IMR-90 (cell line): ENCODE data around the gene FANCD2OS. TPM values are rescaled to one million over a fixed set of nuclear protein-coding genes. Genes with fewer than 3 reads are reported as not detected.

ENCODE experiments used
- ATAC-seq: fragments of 200-7000 bp; cut with Tn5 transposase; 2 replicates; pipeline ENCODE4 v1.9.1; 2020; ENCODE audit warnings: low read depth, mild to moderate bottlenecking, moderate library complexity
- BruUV-seq: library from RNA; stranded (reverse); fragments of 400-500 nt; replicated peaks from 2 replicates; lab custom pipeline; 2021; lab: Mats Ljungman, UMichigan
- CTCF ChIA-PET: fragments of 300-600 bp; formaldehyde crosslinking; extraction: SDS; loops from one replicate; lab custom pipeline; 2021; ENCODE audit warnings: antibody characterized with exemption; lab: Yijun Ruan, JAX
- POLR2A ChIA-PET: fragments of 300-600 bp; sonication (Branson Sonifier 250); formaldehyde crosslinking; loops from one replicate; lab custom pipeline; 2022; ENCODE audit warnings: antibody characterized with exemption; ENCODE audit not compliant: unreplicated experiment; lab: Charles Lee
- DNase-seq: peaks from one replicate; pipeline ENCODE4 v3.0.0; 2013
- H2AFZ ChIP-seq: replicated peaks from 2 replicates; pipeline ENCODE3; 2013; ENCODE audit warnings: low read length, mild to moderate bottlenecking; ENCODE audit not compliant: poor library complexity
- H2AK5ac ChIP-seq: 2 replicates; pipeline ENCODE4 v1.6.1; 2013; ENCODE audit warnings: low read depth, low read length, inconsistent platforms
- H2AK9ac ChIP-seq: replicated peaks from 2 replicates; pipeline ENCODE3; 2013; ENCODE audit warnings: mild to moderate bottlenecking, low read depth, low read length, moderate library complexity; ENCODE audit not compliant: poor library complexity
- H2BK120ac ChIP-seq: 2 replicates; pipeline ENCODE4 v1.6.1; 2013; ENCODE audit warnings: low read depth, low read length, inconsistent platforms
- H2BK15ac ChIP-seq: 3 replicates; pipeline ENCODE4 v1.6.1; 2013; ENCODE audit warnings: low read depth, low read length, inconsistent platforms
- H2BK20ac ChIP-seq: 2 replicates; pipeline ENCODE4 v1.6.1; 2013; ENCODE audit warnings: low read depth, mild to moderate bottlenecking, inconsistent platforms, low read length, moderate library complexity
- H2BK5ac ChIP-seq: 2 replicates; pipeline ENCODE4 v1.6.1; 2013; ENCODE audit warnings: mild to moderate bottlenecking, low read depth, low read length, inconsistent platforms; ENCODE audit not compliant: poor library complexity, severe bottlenecking
- H3K14ac ChIP-seq: replicated peaks from 2 replicates; pipeline ENCODE4 v1.6.1; 2013; ENCODE audit warnings: low read depth, low read length, inconsistent platforms
- H3K18ac ChIP-seq: 2 replicates; pipeline ENCODE4 v1.6.1; 2013; ENCODE audit warnings: low read depth, low read length, control low read depth
- H3K23ac ChIP-seq: 2 replicates; pipeline ENCODE4 v1.6.1; 2013; ENCODE audit warnings: low read depth, low read length, inconsistent platforms
- H3K27ac ChIP-seq: 2 replicates; pipeline ENCODE4 v1.5.1; 2013; ENCODE audit warnings: mild to moderate bottlenecking, control low read depth, low read length; ENCODE audit not compliant: insufficient read depth
- H3K27me3 ChIP-seq: 2 replicates; pipeline ENCODE4 v1.6.1; 2013; ENCODE audit warnings: low read length; ENCODE audit not compliant: control insufficient read depth, insufficient read depth
- H3K36me3 ChIP-seq: 2 replicates; pipeline ENCODE4 v1.6.1; 2013; ENCODE audit warnings: low read length, mixed read lengths; ENCODE audit not compliant: control insufficient read depth, insufficient read depth
- H3K4ac ChIP-seq: 2 replicates; pipeline ENCODE4 v1.6.1; 2013; ENCODE audit warnings: low read depth, low read length, inconsistent platforms
- H3K4me1 ChIP-seq: 2 replicates; pipeline ENCODE4 v1.6.1; 2013; ENCODE audit warnings: low read length, mixed read lengths; ENCODE audit not compliant: control insufficient read depth, insufficient read depth
- H3K4me2 ChIP-seq: 2 replicates; pipeline ENCODE4 v1.6.1; 2013; ENCODE audit warnings: low read depth, mild to moderate bottlenecking, control low read depth, low read length, moderate library complexity
- H3K4me3 ChIP-seq: 2 replicates; pipeline ENCODE4 v1.5.1; 2013; ENCODE audit warnings: low read depth, mild to moderate bottlenecking, control low read depth, low read length, moderate library complexity; ENCODE audit not compliant: insufficient read depth
- H3K56ac ChIP-seq: 2 replicates; pipeline ENCODE4 v1.6.1; 2013; ENCODE audit warnings: low read length, inconsistent platforms; ENCODE audit not compliant: insufficient read depth; ENCODE audit errors: extremely low read depth
- H3K79me1 ChIP-seq, 2 experiments: 2 replicates each; pipeline ENCODE4 v1.6.1; 2013; ENCODE audit warnings: low read length in 2 of 2, inconsistent platforms in 1 of 2, low read depth in 1 of 2
- H3K9ac ChIP-seq: 2 replicates; pipeline ENCODE4 v1.6.1; 2013; ENCODE audit warnings: low read depth, low read length, control low read depth
- H3K9me1 ChIP-seq: 2 replicates; pipeline ENCODE4 v1.6.1; 2013; ENCODE audit warnings: low read length, inconsistent platforms; ENCODE audit not compliant: insufficient read depth
- H3K9me3 ChIP-seq: 2 replicates; pipeline ENCODE4 v1.6.1; 2013; ENCODE audit warnings: low read length; ENCODE audit not compliant: control insufficient read depth, insufficient read depth
- H4K20me1 ChIP-seq: 2 replicates; pipeline ENCODE4 v1.6.1; 2013; ENCODE audit warnings: low read length, inconsistent platforms; ENCODE audit not compliant: insufficient read depth
- H4K5ac ChIP-seq: 2 replicates; pipeline ENCODE4 v1.6.1; 2013; ENCODE audit warnings: mild to moderate bottlenecking, low read depth, low read length, control low read depth
- H4K8ac ChIP-seq, 2 experiments: 2 replicates each; pipeline ENCODE4 v1.6.1; 2013; ENCODE audit warnings: low read depth in 2 of 2, low read length in 2 of 2, control low read depth in 1 of 2, inconsistent platforms in 1 of 2
- H4K91ac ChIP-seq: 2 replicates; pipeline ENCODE4 v1.6.1; 2013; ENCODE audit warnings: low read depth, low read length, inconsistent platforms; ENCODE audit not compliant: insufficient read depth
- BHLHE40 ChIP-seq: fragments of 150-350 bp; IDR thresholded peaks from 2 replicates; pipeline ENCODE4 v1.6.1; 2016; ENCODE audit warnings: mild to moderate bottlenecking, low read depth, low read length
- CEBPB ChIP-seq: IDR thresholded peaks from 2 replicates; pipeline ENCODE4 v1.6.1; 2012; ENCODE audit warnings: low read depth, low read length, improper control_type of control experiment
- CHD1 ChIP-seq: IDR thresholded peaks from 2 replicates; pipeline ENCODE4 v1.6.1; 2012; ENCODE audit warnings: low read depth, low read length, improper control_type of control experiment
- CTCF ChIP-seq: conservative IDR thresholded peaks from 2 replicates; pipeline ENCODE4 v1.5.1; 2012; ENCODE audit warnings: mild to moderate bottlenecking, low read depth, low read length, improper control_type of control experiment
- ELK1 ChIP-seq: fragments of 150-350 bp; IDR thresholded peaks from 2 replicates; pipeline ENCODE4 v1.6.1; 2016; ENCODE audit warnings: low read depth, mild to moderate bottlenecking, low read length, moderate library complexity, borderline replicate concordance
- MAFK ChIP-seq: IDR thresholded peaks from 2 replicates; pipeline ENCODE4 v1.6.1; 2012; ENCODE audit warnings: low read depth, low read length, improper control_type of control experiment
- MAZ ChIP-seq: IDR thresholded peaks from 2 replicates; pipeline ENCODE4 v1.6.1; 2012; ENCODE audit warnings: low read depth, mild to moderate bottlenecking, low read length, improper control_type of control experiment, moderate library complexity, borderline replicate concordance
- MXI1 ChIP-seq: IDR thresholded peaks from 2 replicates; pipeline ENCODE4 v1.6.1; 2012; ENCODE audit warnings: low read depth, mild to moderate bottlenecking, low read length, moderate library complexity, borderline replicate concordance
- NFE2L2 ChIP-seq: fragments of 150-350 bp; IDR thresholded peaks from 2 replicates; pipeline ENCODE4 v1.6.1; 2016; ENCODE audit warnings: low read depth, mild to moderate bottlenecking, low read length
- POLR2A ChIP-seq: IDR thresholded peaks from 2 replicates; pipeline ENCODE4 v1.6.1; 2012; ENCODE audit warnings: mild to moderate bottlenecking, low read depth, low read length
- RAD21 ChIP-seq: IDR thresholded peaks from 2 replicates; pipeline ENCODE4 v1.6.1; 2012; ENCODE audit warnings: low read length, improper control_type of control experiment
- RCOR1 ChIP-seq: IDR thresholded peaks from 2 replicates; pipeline ENCODE4 v1.6.1; 2012; ENCODE audit warnings: mild to moderate bottlenecking, low read length, improper control_type of control experiment; ENCODE audit not compliant: insufficient replicate concordance
- RFX5 ChIP-seq: IDR thresholded peaks from 2 replicates; pipeline ENCODE4 v1.8.0; 2012; ENCODE audit warnings: low read depth, mild to moderate bottlenecking, low read length, moderate library complexity
- SMC3 ChIP-seq: fragments of 150-350 bp; IDR thresholded peaks from 2 replicates; pipeline ENCODE4 v1.6.1; 2016; ENCODE audit warnings: low read depth, mild to moderate bottlenecking, antibody characterized with exemption, low read length, moderate library complexity
- USF2 ChIP-seq: fragments of 150-350 bp; IDR thresholded peaks from 2 replicates; pipeline ENCODE4 v1.6.1; 2017; ENCODE audit warnings: mild to moderate bottlenecking, antibody characterized with exemption, low read length, low read depth
- WGBS, 2 experiments: methylation state at CpG; one replicate each; pipeline versions ENCODE4 v1.1.5 to v1.1.7; 2013; ENCODE audit warnings: missing lambda C conversion rate in 2 of 2; ENCODE audit not compliant: insufficient read length in 1 of 2; ENCODE audit errors: extremely low coverage in 2 of 2; 5-methylcytosine and 5-hydroxymethylcytosine counted together
- dilution Hi-C: fragments of 300-500 bp; cut with HindIII; formaldehyde crosslinking; loops from one replicate; pipeline ENCODE4 v1.14.3; 2018; ENCODE audit warnings: low sequenced_read_pairs; ENCODE audit not compliant: unreplicated experiment
- in situ Hi-C: fragments of 300-500 bp; cut with MboI; formaldehyde crosslinking; loops from 3 replicates; pipeline ENCODE4 v1.14.3; 2019; ENCODE audit warnings: low sequenced_read_pairs, inconsistent platforms, mixed read lengths
- intact Hi-C: fragments of 100-400 bp; cut with micrococcal nuclease; formaldehyde crosslinking; loops from 2 replicates; pipeline ENCODE4 v1.10.0; 2022
- polyA plus RNA-seq, 3 experiments: library from polyadenylated mRNA; depleted of rRNA; stranded (reverse); fragments of >200 nt; gene quantifications; 2 replicates each; pipeline ENCODE4 v1.2.3, GENCODE V29; 2012; ENCODE audit warnings: low replicate concordance in 1 of 3
- total RNA-seq: library from RNA; depleted of rRNA; stranded (reverse); fragments of >200 nt; gene quantifications from 2 replicates; pipeline ENCODE4 v1.2.3, GENCODE V29; 2012

FANCD2OS gene
- total and polyA plus RNA-seq, 2 of the 4 experiments (the other 2 are of a cell fraction): not detected

- WGBS, 2 experiments: no CpG with 5 or more reads among the region's 5 CpGs
- Histone ChIP-seq H2AK5ac (no peak overlapping the region), H2BK5ac (no peak overlapping the region), H4K8ac (no peak overlapping the region), H3K18ac (no peak overlapping the region), H3K9ac (no peak overlapping the region), H3K4me1 (peaks cover 3% of the 10 kb centered on the region), H4K91ac (no peak overlapping the region), H3K79me1 (no peaks in the 10 kb centered on the region), H3K27me3 (no peaks in the 10 kb centered on the region), H2AK9ac (no peak overlapping the region), H3K27ac (no peak overlapping the region), H3K9me3 (no peaks in the 10 kb centered on the region), H3K4me3 (no peak overlapping the region), H3K14ac (no peak overlapping the region), H2BK20ac (no peak overlapping the region), H2BK120ac (no peak overlapping the region), H4K5ac (no peak overlapping the region), H3K4ac (no peak overlapping the region), H3K23ac (no peak overlapping the region), H3K56ac (no peak overlapping the region), H2AFZ (no peak overlapping the region), H3K4me2 (no peak overlapping the region), H3K36me3 (0 out of 2 replicates have a peak, but pooled peaks cover 1% of the 10 kb centered on the region), H2BK15ac (no peak overlapping the region), H4K20me1 (no peaks in the 10 kb centered on the region), H3K9me1 (peaks cover 6% of the 10 kb centered on the region; the same call in 1 of the 2 replicates)
- intact Hi-C loops: no loop called here
- CTCF ChIA-PET: no interaction called here
- dilution Hi-C loops: no loop called here
- TF ChIP-seq CEBPB: no peak
- TF ChIP-seq RFX5: no peak
- TF ChIP-seq MAFK: no peak
- no peak for TF ChIP-seq BHLHE40
- no peak for TF ChIP-seq NFE2L2
- no peak for TF ChIP-seq POLR2A
- TF ChIP-seq CHD1: no peak
- TF ChIP-seq MXI1: no peak
- no peak for TF ChIP-seq RAD21
- no peak for TF ChIP-seq CTCF
- no peak for TF ChIP-seq SMC3
- TF ChIP-seq MAZ: no peak
- TF ChIP-seq ELK1: no peak
- TF ChIP-seq RCOR1: no peak
- TF ChIP-seq USF2: no peak
- ATAC-seq (no peak), DNase-seq (no peak)
- in situ Hi-C loops: no loop called here
- no TSS peak for BruUV-seq
- POLR2A ChIA-PET: no interaction called here
These were observed 9.0 kb downstream of the FANCD2OS start for GRCh38 chr3:10099041-10099440.
